ENCODE measurements around the gene TM7SF2.

TM7SF2 gene

GRCh38 chr11:65119670-65119995 is 8.0 kb downstream of the TM7SF2 start:
- H3K4me3 ChIP-seq (ENCODE audit: low read length): peak overlapping the region; percentile 100; the same call in 1 of the 2 replicates
- H3F3A ChIP-seq (ENCODE audit: control insufficient read depth, insufficient read depth): peaks cover 40% of the 10 kb centered on the region
- H3K4me1 ChIP-seq (ENCODE audit: control insufficient read depth, low read length): peaks cover 70% of the 10 kb centered on the region
- peak overlapping the region; percentile 86 for H3K27ac ChIP-seq (ENCODE audit: low read depth, low read length)
- H3K79me2 ChIP-seq (ENCODE audit: control insufficient read depth, low read length): peaks cover 82% of the 10 kb centered on the region
- peaks cover 85% of the 10 kb centered on the region for H3K36me3 ChIP-seq (ENCODE audit: control insufficient read depth, low read length)
- no peak for TF ChIP-seq CTCF (IDR thresholded peaks at IDR 0.05; ENCODE audit: low read depth, low read length, poor library complexity, severe bottlenecking)
- TF ChIP-seq EZH2phosphoT487 (IDR thresholded peaks at IDR 0.05; ENCODE audit: borderline replicate concordance, low read length): no peak
- peak overlapping the region; percentile 86 for H3K4me2 ChIP-seq (ENCODE audit: low read length)
- H4K20me1 ChIP-seq (ENCODE audit: control insufficient read depth, insufficient read depth, low read depth, low read length): peaks cover 3% of the 10 kb centered on the region; the same call in 1 of the 2 replicates
- H3K9me3 ChIP-seq (ENCODE audit: control insufficient read depth, insufficient read depth, low read length): no peaks in the 10 kb centered on the region
- H3K27me3 ChIP-seq (ENCODE audit: control insufficient read depth, low read length): no peaks in the 10 kb centered on the region
- H3K9me2 ChIP-seq (replicated peaks; ENCODE audit: control insufficient read depth, low read length): no peaks in the 10 kb centered on the region

GRCh38 chr11:65120831-65121230 is 9.2 kb downstream of the TM7SF2 start:
- no peaks in the 10 kb centered on the region for H3K9me3 ChIP-seq (ENCODE audit: control insufficient read depth, insufficient read depth, low read length)
- peaks cover 77% of the 10 kb centered on the region for H3K79me2 ChIP-seq (ENCODE audit: control insufficient read depth, low read length)
- H3K27me3 ChIP-seq (ENCODE audit: control insufficient read depth, low read length): no peaks in the 10 kb centered on the region
- TF ChIP-seq EZH2phosphoT487 (IDR thresholded peaks at IDR 0.05; ENCODE audit: borderline replicate concordance, low read length) (no peak), CTCF (IDR thresholded peaks at IDR 0.05; ENCODE audit: low read depth, low read length, poor library complexity, severe bottlenecking) (no peak)
- peaks cover 62% of the 10 kb centered on the region for H3K4me1 ChIP-seq (ENCODE audit: control insufficient read depth, low read length)
- H4K20me1 ChIP-seq (ENCODE audit: control insufficient read depth, insufficient read depth, low read depth, low read length): peaks cover 3% of the 10 kb centered on the region; the same call in 1 of the 2 replicates
- no peaks in the 10 kb centered on the region for H3K9me2 ChIP-seq (replicated peaks; ENCODE audit: control insufficient read depth, low read length)
- peak overlapping the region; percentile 100 for H3K4me3 ChIP-seq (ENCODE audit: low read length)
- peaks cover 47% of the 10 kb centered on the region for H3F3A ChIP-seq (ENCODE audit: control insufficient read depth, insufficient read depth)
- H3K36me3 ChIP-seq (ENCODE audit: control insufficient read depth, low read length): peaks cover 85% of the 10 kb centered on the region
- peak overlapping the region; percentile 86 for H3K4me2 ChIP-seq (ENCODE audit: low read length)
- peak overlapping the region; percentile 86 for H3K27ac ChIP-seq (ENCODE audit: low read depth, low read length)

GRCh38 chr11:65121447-65121864 is 9.8 kb downstream of the TM7SF2 start:
- TF ChIP-seq CTCF (IDR thresholded peaks at IDR 0.05; ENCODE audit: low read depth, low read length, poor library complexity, severe bottlenecking): no peak
- Histone ChIP-seq H4K20me1 (ENCODE audit: control insufficient read depth, insufficient read depth, low read depth, low read length) (peaks cover 3% of the 10 kb centered on the region; the same call in 1 of the 2 replicates), H3K79me2 (ENCODE audit: control insufficient read depth, low read length) (peaks cover 71% of the 10 kb centered on the region), H3K4me3 (ENCODE audit: low read length) (peak overlapping the region; percentile 100), H3K36me3 (ENCODE audit: control insufficient read depth, low read length) (peaks cover 85% of the 10 kb centered on the region), H3K27ac (ENCODE audit: low read depth, low read length) (peak overlapping the region; percentile 86), H3K9me3 (ENCODE audit: control insufficient read depth, insufficient read depth, low read length) (no peaks in the 10 kb centered on the region), H3K4me2 (ENCODE audit: low read length) (peak overlapping the region; percentile 86), H3K4me1 (ENCODE audit: control insufficient read depth, low read length) (peaks cover 56% of the 10 kb centered on the region), H3F3A (ENCODE audit: control insufficient read depth, insufficient read depth) (peaks cover 50% of the 10 kb centered on the region), H3K27me3 (ENCODE audit: control insufficient read depth, low read length) (no peaks in the 10 kb centered on the region), H3K9me2 (replicated peaks; ENCODE audit: control insufficient read depth, low read length) (no peaks in the 10 kb centered on the region)

Measured in DOHH2 (cell line).